Loucy (cell line): ENCODE results near the gene SMG1.
"Not testable (repeated sequence)": the region's sequence is repeated elsewhere in the genome, so short reads cannot be mapped to it uniquely, and the experiment has no call there.

ENCODE experiments used
- H2AFZ ChIP-seq: fragments of 200-600 bp; sonication (generic); 2 replicates; pipeline ENCODE4 v1.6.0; 2016; ENCODE audit warnings: antibody characterized with exemption, mild to moderate bottlenecking, low read length, moderate library complexity
- H3F3A ChIP-seq: fragments of 200-600 bp; 2 replicates; pipeline ENCODE4 v1.6.0; 2016; ENCODE audit warnings: antibody characterized with exemption, low read depth, mild to moderate bottlenecking
- H3K27me3 ChIP-seq: fragments of 200-600 bp; sonication (generic); 2 replicates; pipeline ENCODE4 v1.6.1; 2014; ENCODE audit warnings: low read length, mild to moderate bottlenecking; ENCODE audit not compliant: insufficient read depth, poor library complexity, severe bottlenecking
- H3K36me3 ChIP-seq: fragments of 200-600 bp; sonication (generic); 2 replicates; pipeline ENCODE4 v1.6.1; 2016; ENCODE audit warnings: low read length; ENCODE audit not compliant: insufficient read depth
- H3K4me1 ChIP-seq: fragments of 200-600 bp; sonication (generic); 2 replicates; pipeline ENCODE4 v1.5.1; 2014; ENCODE audit warnings: low read length, mild to moderate bottlenecking; ENCODE audit not compliant: insufficient read depth, poor library complexity, severe bottlenecking
- H3K4me2 ChIP-seq: fragments of 200-600 bp; sonication (generic); 2 replicates; pipeline ENCODE4 v1.6.0; 2014; ENCODE audit warnings: antibody characterized with exemption, low read length, low read depth, mild to moderate bottlenecking; ENCODE audit not compliant: poor library complexity, severe bottlenecking
- H3K4me3 ChIP-seq: fragments of 200-600 bp; sonication (generic); 2 replicates; pipeline ENCODE4 v1.5.1; 2014; ENCODE audit warnings: low read length, mild to moderate bottlenecking, mixed read lengths; ENCODE audit not compliant: poor library complexity, severe bottlenecking
- H3K79me2 ChIP-seq: fragments of 200-600 bp; sonication (generic); 2 replicates; pipeline ENCODE4 v1.6.1; 2014; ENCODE audit warnings: low read length; ENCODE audit not compliant: insufficient read depth
- H3K9ac ChIP-seq: fragments of 200-600 bp; sonication (generic); 2 replicates; pipeline ENCODE4 v1.6.0; 2014; ENCODE audit warnings: mild to moderate bottlenecking, low read depth, low read length, moderate library complexity; ENCODE audit not compliant: poor library complexity, severe bottlenecking
- H3K9me2 ChIP-seq: fragments of 200-600 bp; sonication (generic); replicated peaks from 2 replicates; pipeline ENCODE4 v1.6.1; 2016; ENCODE audit warnings: low read depth, low read length, mixed read lengths
- H3K9me3 ChIP-seq: fragments of 200-600 bp; sonication (generic); 2 replicates; pipeline ENCODE4 v1.6.1; 2014; ENCODE audit warnings: mild to moderate bottlenecking, antibody characterized with exemption, low read length, low read depth; ENCODE audit not compliant: insufficient read depth
- H4K20me1 ChIP-seq: fragments of 200-600 bp; sonication (generic); 2 replicates; pipeline ENCODE4 v1.6.0; 2014; ENCODE audit warnings: antibody characterized with exemption, low read length, mild to moderate bottlenecking; ENCODE audit not compliant: insufficient read depth, poor library complexity, severe bottlenecking
- CTCF ChIP-seq: fragments of 200-600 bp; sonication (generic); conservative IDR thresholded peaks from 2 replicates; pipeline ENCODE4 v1.5.1; 2014; ENCODE audit warnings: mild to moderate bottlenecking, antibody characterized with exemption, low read length

Gene SMG1

GRCh38 chr16:18762713-18763112 is 163.5 kb downstream of the SMG1 start:
- not testable (repeated sequence) for H3K4me1 ChIP-seq, H3K79me2 ChIP-seq, H3K9me3 ChIP-seq, H2AFZ ChIP-seq, H3K36me3 ChIP-seq, H3K4me3 ChIP-seq, H3K9ac ChIP-seq, H3K27me3 ChIP-seq, H3K9me2 ChIP-seq, H3K4me2 ChIP-seq, H3F3A ChIP-seq, H4K20me1 ChIP-seq

- not testable (repeated sequence) for H3K4me2 ChIP-seq, H3F3A ChIP-seq, H3K79me2 ChIP-seq, H3K4me3 ChIP-seq, H4K20me1 ChIP-seq, H3K27me3 ChIP-seq, H2AFZ ChIP-seq, H3K4me1 ChIP-seq, H3K9me3 ChIP-seq, H3K9ac ChIP-seq, H3K36me3 ChIP-seq, H3K9me2 ChIP-seq
- TF ChIP-seq CTCF, result peak; percentile 53
Observed at GRCh38 chr16:18759598-18760520, 166.3 kb downstream of the SMG1 start.

DNA sequence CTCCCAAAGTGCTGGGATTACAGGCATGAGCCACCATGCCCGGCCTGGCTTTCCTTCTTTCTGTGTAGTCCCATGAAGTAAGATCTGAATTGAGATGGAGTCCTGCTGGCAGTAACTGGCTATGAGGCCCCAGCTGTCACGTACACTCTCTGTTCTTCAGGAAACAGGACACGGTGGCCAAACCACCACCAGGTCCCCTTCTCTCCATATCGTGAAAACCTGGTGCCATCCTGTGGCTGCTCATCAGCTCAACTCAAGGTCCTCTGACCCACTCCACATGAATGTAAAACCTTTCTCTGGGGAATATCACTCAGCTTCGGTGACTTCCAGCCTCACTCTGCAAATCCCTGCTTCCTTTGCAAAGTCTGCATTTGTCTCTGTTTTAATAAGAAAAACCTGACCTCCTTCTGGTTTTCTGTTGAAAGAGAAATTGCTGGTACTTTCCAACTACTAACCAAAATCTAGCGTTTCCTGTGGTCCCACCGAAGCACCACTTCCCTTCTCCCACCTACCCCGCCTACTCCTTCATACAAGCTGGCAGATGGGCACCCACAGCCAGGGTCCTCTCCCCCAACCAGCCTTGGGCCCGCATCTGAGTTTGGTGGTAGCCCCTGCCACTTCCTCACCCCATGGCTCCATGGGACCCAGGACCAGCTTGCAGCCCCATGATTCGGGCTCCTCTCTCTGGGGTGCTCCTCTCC is 168.1 kb downstream of the SMG1 start:
- not testable (repeated sequence) for H4K20me1 ChIP-seq, H3K9me3 ChIP-seq, H3F3A ChIP-seq, H3K9ac ChIP-seq, H2AFZ ChIP-seq, H3K4me1 ChIP-seq, H3K27me3 ChIP-seq, H3K4me3 ChIP-seq, H3K9me2 ChIP-seq, H3K4me2 ChIP-seq, H3K36me3 ChIP-seq, H3K79me2 ChIP-seq

DNA sequence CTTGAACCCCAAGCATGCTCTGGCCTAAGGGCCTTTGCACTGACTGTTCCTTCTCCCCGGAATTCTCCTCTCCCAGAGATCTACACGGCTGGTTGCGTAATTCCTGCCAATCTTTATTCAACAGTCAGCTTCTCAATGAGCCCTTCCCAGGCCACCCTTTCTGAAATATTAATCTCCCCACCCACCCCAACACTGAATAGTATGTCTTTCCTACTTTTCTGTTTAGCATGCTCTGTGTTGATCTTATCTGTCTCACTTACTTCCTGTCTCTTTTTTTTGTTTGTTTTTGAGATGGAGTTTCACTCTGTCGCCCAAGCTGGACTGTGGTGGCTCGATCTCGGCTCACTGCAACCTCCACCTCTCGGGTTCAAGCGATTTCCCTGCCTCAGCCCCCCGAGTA is 169.6 kb downstream of the SMG1 start:
- not testable (repeated sequence) for H3K4me1 ChIP-seq, H3K4me3 ChIP-seq, H3K9me2 ChIP-seq

More for the DNA sequence above, 169.6 kb downstream of the SMG1 start:
- H2AFZ ChIP-seq, H3K9me3 ChIP-seq, H3K79me2 ChIP-seq, H3K4me2 ChIP-seq, H3K36me3 ChIP-seq, H3K27me3 ChIP-seq, H3F3A ChIP-seq, H3K9ac ChIP-seq, H4K20me1 ChIP-seq: not testable (repeated sequence)
